WTC11 (cell line): ENCODE measurements around the gene PIP4K2A. TPM values are rescaled to one million over a fixed set of nuclear protein-coding genes. Genes with fewer than 3 reads are reported as not detected.
"Not testable (repeated sequence)": the region's sequence is repeated elsewhere in the genome, so short reads cannot be mapped to it uniquely, and the experiment has no call there.

ENCODE experiments used
- ATAC-seq: fragments of 200-7000 bp; cut with Tn5 transposase; 2 replicates; pipeline ENCODE4 v1.10.0; 2021; ENCODE audit warnings: mild to moderate bottlenecking, moderate library complexity
- CTCF ChIA-PET: fragments of 300-600 bp; sonication (Branson Sonifier 250); formaldehyde crosslinking; loops from one replicate; lab custom pipeline; 2021; ENCODE audit warnings: antibody characterized with exemption; lab: Charles Lee
- POLR2A ChIA-PET: fragments of 350-600 bp; sonication (Branson Sonifier 250); formaldehyde crosslinking; loops from one replicate; lab custom pipeline; 2021; ENCODE audit warnings: antibody characterized with exemption; lab: Charles Lee
- DNase-seq: peaks from one replicate; pipeline ENCODE4 v3.0.0; 2021; ENCODE audit warnings: low spot score
- H3K27ac Mint-ChIP-seq: 2 replicates; pipeline ENCODE4 v1.8.0; 2021; ENCODE audit warnings: mixed read lengths
- H3K27me3 Mint-ChIP-seq: 2 replicates; pipeline ENCODE4 v1.8.0; 2021; ENCODE audit warnings: low read depth, mild to moderate bottlenecking, moderate library complexity, mixed read lengths
- H3K36me3 Mint-ChIP-seq: 2 replicates; pipeline ENCODE4 v1.8.0; 2021; ENCODE audit warnings: mixed read lengths
- H3K4me1 Mint-ChIP-seq: 2 replicates; pipeline ENCODE4 v1.8.0; 2022; ENCODE audit warnings: mixed read lengths
- H3K4me3 Mint-ChIP-seq: 2 replicates; pipeline ENCODE4 v1.8.0; 2021; ENCODE audit warnings: mild to moderate bottlenecking, moderate library complexity, mixed read lengths
- H3K9me3 Mint-ChIP-seq: 2 replicates; pipeline ENCODE4 v1.8.0; 2021; ENCODE audit warnings: mixed read lengths
- CREB1 ChIP-seq: sonication (generic); formaldehyde crosslinking; IDR thresholded peaks from 2 replicates; pipeline ENCODE4 v1.8.0; 2023; ENCODE audit warnings: mild to moderate bottlenecking, missing genetic modification reagents
- E2F1 ChIP-seq: sonication (generic); formaldehyde crosslinking; IDR thresholded peaks from 2 replicates; pipeline ENCODE4 v1.8.0; 2022; ENCODE audit warnings: mild to moderate bottlenecking, missing genetic modification reagents
- ERG ChIP-seq: fragments of 250-450 bp; sonication (Bioruptor Pico); IDR thresholded peaks from 2 replicates; pipeline ENCODE4 v1.8.0; 2021; ENCODE audit warnings: mild to moderate bottlenecking
- FOXP1 ChIP-seq: sonication (generic); formaldehyde crosslinking; IDR thresholded peaks from 2 replicates; pipeline ENCODE4 v1.8.0; 2022; ENCODE audit warnings: missing genetic modification reagents, mild to moderate bottlenecking, moderate library complexity, borderline replicate concordance
- GTF2I ChIP-seq: fragments of 250-450 bp; sonication (Bioruptor Pico); conservative IDR thresholded peaks from 2 replicates; pipeline ENCODE4 v1.4.0; 2021; ENCODE audit warnings: mild to moderate bottlenecking
- HMGXB4 ChIP-seq: sonication (generic); formaldehyde crosslinking; IDR thresholded peaks from 2 replicates; pipeline ENCODE4 v1.8.1; 2023; ENCODE audit warnings: mild to moderate bottlenecking, moderate library complexity, missing genetic modification reagents
- IRF1 ChIP-seq: sonication (generic); formaldehyde crosslinking; IDR thresholded peaks from 2 replicates; pipeline ENCODE4 v1.8.0; 2023; ENCODE audit warnings: missing genetic modification reagents
- KAT7 ChIP-seq: sonication (generic); formaldehyde crosslinking; IDR thresholded peaks from 2 replicates; pipeline ENCODE4 v1.8.1; 2023; ENCODE audit warnings: missing genetic modification reagents, mild to moderate bottlenecking, borderline replicate concordance
- MAX ChIP-seq: sonication (generic); formaldehyde crosslinking; IDR thresholded peaks from 2 replicates; pipeline ENCODE4 v1.8.0; 2022; ENCODE audit warnings: mild to moderate bottlenecking, missing genetic modification reagents
- MYBL2 ChIP-seq: sonication (generic); formaldehyde crosslinking; IDR thresholded peaks from 2 replicates; pipeline ENCODE4 v1.8.1; 2023; ENCODE audit warnings: mild to moderate bottlenecking, moderate library complexity, missing genetic modification reagents
- NFATC4 ChIP-seq: fragments of 250-450 bp; sonication (Bioruptor Pico); IDR thresholded peaks from 2 replicates; pipeline ENCODE4 v1.9.0; 2021; ENCODE audit warnings: mild to moderate bottlenecking
- NR2C2 ChIP-seq: sonication (generic); formaldehyde crosslinking; IDR thresholded peaks from 2 replicates; pipeline ENCODE4 v1.8.0; 2022; ENCODE audit warnings: mild to moderate bottlenecking, missing genetic modification reagents
- OVOL2 ChIP-seq: fragments of 250-450 bp; sonication (Bioruptor Pico); IDR thresholded peaks from 2 replicates; pipeline ENCODE4 v1.9.0; 2021; ENCODE audit warnings: mild to moderate bottlenecking, borderline replicate concordance
- PREB ChIP-seq: sonication (generic); formaldehyde crosslinking; IDR thresholded peaks from 2 replicates; pipeline ENCODE4 v1.8.1; 2022; ENCODE audit warnings: mild to moderate bottlenecking, missing genetic modification reagents, moderate library complexity, borderline replicate concordance
- PRRX2 ChIP-seq: fragments of 250-450 bp; sonication (Bioruptor Pico); IDR thresholded peaks from 2 replicates; pipeline ENCODE4 v1.8.0; 2021; ENCODE audit warnings: mild to moderate bottlenecking
- RORB ChIP-seq: fragments of 250-450 bp; sonication (Bioruptor Pico); IDR thresholded peaks from 2 replicates; pipeline ENCODE4 v1.9.0; 2021; ENCODE audit warnings: mild to moderate bottlenecking
- SMAD4 ChIP-seq: sonication (generic); formaldehyde crosslinking; IDR thresholded peaks from 2 replicates; pipeline ENCODE4 v1.8.0; 2022; ENCODE audit warnings: mild to moderate bottlenecking, missing genetic modification reagents
- TEAD1 ChIP-seq: sonication (generic); formaldehyde crosslinking; IDR thresholded peaks from 2 replicates; pipeline ENCODE4 v1.8.0; 2022; ENCODE audit warnings: mild to moderate bottlenecking, missing genetic modification reagents
- ZBTB43 ChIP-seq: sonication (generic); formaldehyde crosslinking; IDR thresholded peaks from 2 replicates; pipeline ENCODE4 v1.8.1; 2023; ENCODE audit warnings: mild to moderate bottlenecking, missing genetic modification reagents
- ZNF121 ChIP-seq: sonication (generic); formaldehyde crosslinking; IDR thresholded peaks from 2 replicates; pipeline ENCODE4 v1.8.0; 2023; ENCODE audit warnings: missing genetic modification reagents
- ZNF416 ChIP-seq: fragments of 250-450 bp; sonication (Bioruptor Pico); IDR thresholded peaks from 2 replicates; pipeline ENCODE4 v1.9.0; 2021; ENCODE audit warnings: mild to moderate bottlenecking, inconsistent platforms
- total RNA-seq: library from RNA; stranded (reverse); gene quantifications from 3 replicates; pipeline ENCODE4 v1.2.3, GENCODE V29; 2021

The PIP4K2A gene
- total RNA-seq, 1 experiment from 2014 or later = 47.5 TPM

- H3K36me3 Mint-ChIP-seq = peaks cover 29% of the 10 kb centered on the region
- not testable (repeated sequence) for H3K4me3 Mint-ChIP-seq, DNase-seq, H3K27me3 Mint-ChIP-seq, ATAC-seq
- peaks cover 26% of the 10 kb centered on the region for H3K9me3 Mint-ChIP-seq
- H3K27ac Mint-ChIP-seq = peak overlapping the region; percentile 36; the same call in 1 of the 2 replicates
- ChIA-PET POLR2A (interaction anchor here (1.0 kb wide), 1 partner anchor 9 kb away, joined by 3 read pairs; no protein-coding TSS in a partner anchor), CTCF (interaction anchor here (0.6 kb wide), 1 partner anchor 293 kb away, joined by 3 read pairs; no protein-coding TSS in a partner anchor)
- peaks cover 66% of the 10 kb centered on the region for H3K4me1 Mint-ChIP-seq
Observed at GRCh38 chr10:22692119-22692518, 22.3 kb downstream of the PIP4K2A start.

GRCh38 chr10:22690614-22691431 lies 23.6 kb downstream of the PIP4K2A start:
- H3K4me1 Mint-ChIP-seq = peaks cover 67% of the 10 kb centered on the region
- TF ChIP-seq MAX (CRISPR knock-in tag) (0 out of 2 replicates have a peak, but pooled peaks have one; percentile 29), TEAD1 (CRISPR knock-in tag) (no peak), ERG (CRISPR knock-in tag) (no peak), NR2C2 (no peak)
- H3K27ac Mint-ChIP-seq = peak overlapping the region; percentile 70
- H3K36me3 Mint-ChIP-seq = peaks cover 29% of the 10 kb centered on the region
- peak overlapping the region; percentile 25; the same call in 1 of the 2 replicates for H3K4me3 Mint-ChIP-seq
- POLR2A ChIA-PET = interaction anchor here (1.0 kb wide), 1 partner anchor 10 kb away, joined by 3 read pairs; no protein-coding TSS in a partner anchor
- DNase-seq (no peak), ATAC-seq (peak; percentile 80)
- H3K27me3 Mint-ChIP-seq = no peaks in the 10 kb centered on the region; the same call in 1 of the 2 replicates
- CTCF ChIA-PET = interaction anchor here (0.6 to 1.5 kb wide), 4 partner anchors 10 to 117 kb away, joined by 3 to 5 read pairs (median 3); no protein-coding TSS in a partner anchor
- peaks cover 26% of the 10 kb centered on the region for H3K9me3 Mint-ChIP-seq

GRCh38 chr10:22690158-22690557 lies 24.2 kb downstream of the PIP4K2A start:
- peak overlapping the region; percentile 70 for H3K27ac Mint-ChIP-seq
- ChIA-PET CTCF (interaction anchor here (1.5 kb wide), 1 partner anchor 13 kb away, joined by 3 read pairs; no protein-coding TSS in a partner anchor), POLR2A (no interaction called here)
- H3K4me1 Mint-ChIP-seq = peaks cover 68% of the 10 kb centered on the region
- H3K9me3 Mint-ChIP-seq = peaks cover 26% of the 10 kb centered on the region
- H3K36me3 Mint-ChIP-seq = peaks cover 29% of the 10 kb centered on the region
- H3K27me3 Mint-ChIP-seq = no peaks in the 10 kb centered on the region; the same call in 1 of the 2 replicates
- DNase-seq (no peak), ATAC-seq (no peak)
- no peak overlapping the region for H3K4me3 Mint-ChIP-seq
- TF ChIP-seq E2F1 (no peak), IRF1 (CRISPR knock-in tag) (no peak), CREB1 (no peak), PREB (CRISPR knock-in tag) (no peak), SMAD4 (CRISPR knock-in tag) (no peak), ZBTB43 (CRISPR knock-in tag) (no peak), MYBL2 (CRISPR knock-in tag) (no peak), KAT7 (no peak), ZNF121 (CRISPR knock-in tag) (no peak), HMGXB4 (CRISPR knock-in tag) (no peak), MAX (CRISPR knock-in tag) (no peak), NFATC4 (CRISPR knock-in tag) (no peak), GTF2I (CRISPR knock-in tag) (no peak), PRRX2 (CRISPR knock-in tag) (no peak), OVOL2 (no peak), FOXP1 (CRISPR knock-in tag) (no peak), ERG (CRISPR knock-in tag) (no peak), ZNF416 (no peak), RORB (CRISPR knock-in tag) (no peak)
